ENCODE measurements around the gene PDC.

DNA sequence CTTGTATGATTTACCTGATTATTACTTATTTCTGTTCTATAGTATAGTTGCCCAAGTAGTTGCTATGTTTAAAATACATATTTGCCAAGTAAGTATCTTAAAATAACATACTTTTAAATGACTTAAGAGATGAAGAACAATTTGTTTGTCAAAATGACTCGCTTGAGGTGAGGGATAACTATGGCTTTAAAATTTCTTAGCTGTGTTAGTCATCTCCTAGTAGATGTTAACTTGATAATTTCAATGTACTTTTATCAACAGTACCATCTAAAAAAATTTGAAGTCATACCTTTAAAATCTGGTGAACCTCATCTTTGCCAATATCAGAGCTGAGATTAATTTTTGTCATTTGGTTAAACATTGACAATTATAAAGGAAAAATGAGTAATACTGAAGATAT lies 47.6 kb downstream of the PDC start:
- TF ChIP-seq, protein P1, sequence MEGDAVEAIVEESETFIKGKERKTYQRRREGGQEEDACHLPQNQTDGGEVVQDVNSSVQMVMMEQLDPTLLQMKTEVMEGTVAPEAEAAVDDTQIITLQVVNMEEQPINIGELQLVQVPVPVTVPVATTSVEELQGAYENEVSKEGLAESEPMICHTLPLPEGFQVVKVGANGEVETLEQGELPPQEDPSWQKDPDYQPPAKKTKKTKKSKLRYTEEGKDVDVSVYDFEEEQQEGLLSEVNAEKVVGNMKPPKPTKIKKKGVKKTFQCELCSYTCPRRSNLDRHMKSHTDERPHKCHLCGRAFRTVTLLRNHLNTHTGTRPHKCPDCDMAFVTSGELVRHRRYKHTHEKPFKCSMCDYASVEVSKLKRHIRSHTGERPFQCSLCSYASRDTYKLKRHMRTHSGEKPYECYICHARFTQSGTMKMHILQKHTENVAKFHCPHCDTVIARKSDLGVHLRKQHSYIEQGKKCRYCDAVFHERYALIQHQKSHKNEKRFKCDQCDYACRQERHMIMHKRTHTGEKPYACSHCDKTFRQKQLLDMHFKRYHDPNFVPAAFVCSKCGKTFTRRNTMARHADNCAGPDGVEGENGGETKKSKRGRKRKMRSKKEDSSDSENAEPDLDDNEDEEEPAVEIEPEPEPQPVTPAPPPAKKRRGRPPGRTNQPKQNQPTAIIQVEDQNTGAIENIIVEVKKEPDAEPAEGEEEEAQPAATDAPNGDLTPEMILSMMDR (IDR thresholded peaks at IDR 0.05): no peak
- no peak for TF ChIP-seq ZFX (IDR thresholded peaks at IDR 0.05; ENCODE audit: borderline replicate concordance)

Measured in 22Rv1 (cell line).